Natural killer cell (primary cell): ENCODE results near the gene GRID1. TPM values are rescaled to one million over a fixed set of nuclear protein-coding genes. Genes with fewer than 3 reads are reported as not detected.

Experiments used
- ATAC-seq, 3 donors: fragments of 150-1000 bp in 2 of 3; fragments of 200-7000 bp in 1 of 3; cut with Tn5 transposase; 1 replicate in 1 of 3; 2 replicates in 2 of 3; pipeline ENCODE4 v1.10.0; 2021; ENCODE audit warnings: mild to moderate bottlenecking in 2 of 3, moderate library complexity in 2 of 3
- DNase-seq, 2 donors: peaks; one replicate each; pipeline versions ENCODE4 v3.0.0 to v3.0.0-alpha.2; 2013 to 2021; ENCODE audit warnings: mixed read lengths in 1 of 2
- H3K27ac ChIP-seq: one replicate; pipeline ENCODE4 v1.5.1; 2013; ENCODE audit warnings: mild to moderate bottlenecking, low read length
- H3K27me3 ChIP-seq: one replicate; pipeline ENCODE4 v1.6.1; 2013; ENCODE audit warnings: low read length; ENCODE audit not compliant: control insufficient read depth, insufficient read depth
- H3K36me3 ChIP-seq: one replicate; pipeline ENCODE4 v1.6.1; 2013; ENCODE audit warnings: low read length; ENCODE audit not compliant: control insufficient read depth, insufficient read depth
- H3K4me1 ChIP-seq: one replicate; pipeline ENCODE4 v1.6.1; 2013; ENCODE audit warnings: low read length; ENCODE audit not compliant: control insufficient read depth, insufficient read depth
- H3K4me3 ChIP-seq: one replicate; pipeline ENCODE4 v1.5.1; 2013; ENCODE audit warnings: low read length
- H3K9me3 ChIP-seq: one replicate; pipeline ENCODE4 v1.6.1; 2013; ENCODE audit warnings: low read length; ENCODE audit not compliant: control insufficient read depth, insufficient read depth
- H3K27ac Mint-ChIP-seq, 2 donors: one replicate each; pipeline ENCODE4 v1.8.0; 2022; ENCODE audit warnings: mild to moderate bottlenecking in 2 of 2, mixed read lengths in 2 of 2, moderate library complexity in 1 of 2
- H3K27me3 Mint-ChIP-seq, 2 donors: one replicate each; pipeline ENCODE4 v1.8.0; 2022; ENCODE audit warnings: low read depth in 2 of 2, mixed read lengths in 2 of 2
- H3K36me3 Mint-ChIP-seq: one replicate; pipeline ENCODE4 v1.8.0; 2022; ENCODE audit warnings: mixed read lengths
- H3K4me1 Mint-ChIP-seq, 2 donors: one replicate each; pipeline ENCODE4 v1.8.0; 2022; ENCODE audit warnings: mixed read lengths in 2 of 2
- H3K4me3 Mint-ChIP-seq: one replicate; pipeline ENCODE4 v1.8.0; 2022; ENCODE audit warnings: mild to moderate bottlenecking, moderate library complexity, mixed read lengths
- H3K9me3 Mint-ChIP-seq, 2 donors: one replicate each; pipeline ENCODE4 v1.8.0; 2022; ENCODE audit warnings: mixed read lengths in 2 of 2
- WGBS: methylation state at CpG from one replicate; pipeline ENCODE4 v1.1.7; 2013; ENCODE audit warnings: missing lambda C conversion rate; ENCODE audit not compliant: insufficient coverage; 5-methylcytosine and 5-hydroxymethylcytosine counted together
- intact Hi-C: fragments of 100-400 bp; cut with micrococcal nuclease; formaldehyde crosslinking; loops from one replicate; pipeline ENCODE4 v1.14.2; 2022
- total RNA-seq, 4 donors: library from RNA; stranded (reverse); fragments of 120-200 nt in 1 of 4; gene quantifications; one replicate each; pipeline versions ENCODE4 v1.2.3 to v1.2.4, GENCODE V29; 2013 to 2022
- TF ChIP-seq, protein P1 (sequence below): fragments of 200-600 bp; IDR thresholded peaks from one replicate; pipeline ENCODE4 v1.8.0; 2022; ENCODE audit warnings: antibody characterized with exemption

GRID1 gene
- total RNA-seq, 3 donors from 2014 or later (not counting 1 experiment from before 2014, with no cell fraction given): not detected

GRCh38 chr10:86289577-86289868 lies 77.1 kb downstream of the GRID1 start:
- Mint-ChIP-seq H3K4me3 (no peak overlapping the region), H3K27me3 (no peaks in the 10 kb centered on the region), H3K4me1 (no peaks in the 10 kb centered on the region), H3K9me3 (no peaks in the 10 kb centered on the region), H3K27ac (no peak overlapping the region), H3K36me3 (no peaks in the 10 kb centered on the region)
- H3K4me3 ChIP-seq: no peak overlapping the region
- no peak for ATAC-seq
- no peaks in the 10 kb centered on the region for H3K27me3 ChIP-seq
- no peak for DNase-seq
- TF ChIP-seq, protein P1, sequence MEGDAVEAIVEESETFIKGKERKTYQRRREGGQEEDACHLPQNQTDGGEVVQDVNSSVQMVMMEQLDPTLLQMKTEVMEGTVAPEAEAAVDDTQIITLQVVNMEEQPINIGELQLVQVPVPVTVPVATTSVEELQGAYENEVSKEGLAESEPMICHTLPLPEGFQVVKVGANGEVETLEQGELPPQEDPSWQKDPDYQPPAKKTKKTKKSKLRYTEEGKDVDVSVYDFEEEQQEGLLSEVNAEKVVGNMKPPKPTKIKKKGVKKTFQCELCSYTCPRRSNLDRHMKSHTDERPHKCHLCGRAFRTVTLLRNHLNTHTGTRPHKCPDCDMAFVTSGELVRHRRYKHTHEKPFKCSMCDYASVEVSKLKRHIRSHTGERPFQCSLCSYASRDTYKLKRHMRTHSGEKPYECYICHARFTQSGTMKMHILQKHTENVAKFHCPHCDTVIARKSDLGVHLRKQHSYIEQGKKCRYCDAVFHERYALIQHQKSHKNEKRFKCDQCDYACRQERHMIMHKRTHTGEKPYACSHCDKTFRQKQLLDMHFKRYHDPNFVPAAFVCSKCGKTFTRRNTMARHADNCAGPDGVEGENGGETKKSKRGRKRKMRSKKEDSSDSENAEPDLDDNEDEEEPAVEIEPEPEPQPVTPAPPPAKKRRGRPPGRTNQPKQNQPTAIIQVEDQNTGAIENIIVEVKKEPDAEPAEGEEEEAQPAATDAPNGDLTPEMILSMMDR: no peak
- H3K27ac ChIP-seq: no peak overlapping the region
- intact Hi-C loops: no loop called here
- no peaks in the 10 kb centered on the region for H3K9me3 ChIP-seq
- H3K36me3 ChIP-seq: no peaks in the 10 kb centered on the region
- 65% methylated on average over 2 of the region's 2 CpGs for WGBS
- H3K4me1 ChIP-seq: no peaks in the 10 kb centered on the region

DNA sequence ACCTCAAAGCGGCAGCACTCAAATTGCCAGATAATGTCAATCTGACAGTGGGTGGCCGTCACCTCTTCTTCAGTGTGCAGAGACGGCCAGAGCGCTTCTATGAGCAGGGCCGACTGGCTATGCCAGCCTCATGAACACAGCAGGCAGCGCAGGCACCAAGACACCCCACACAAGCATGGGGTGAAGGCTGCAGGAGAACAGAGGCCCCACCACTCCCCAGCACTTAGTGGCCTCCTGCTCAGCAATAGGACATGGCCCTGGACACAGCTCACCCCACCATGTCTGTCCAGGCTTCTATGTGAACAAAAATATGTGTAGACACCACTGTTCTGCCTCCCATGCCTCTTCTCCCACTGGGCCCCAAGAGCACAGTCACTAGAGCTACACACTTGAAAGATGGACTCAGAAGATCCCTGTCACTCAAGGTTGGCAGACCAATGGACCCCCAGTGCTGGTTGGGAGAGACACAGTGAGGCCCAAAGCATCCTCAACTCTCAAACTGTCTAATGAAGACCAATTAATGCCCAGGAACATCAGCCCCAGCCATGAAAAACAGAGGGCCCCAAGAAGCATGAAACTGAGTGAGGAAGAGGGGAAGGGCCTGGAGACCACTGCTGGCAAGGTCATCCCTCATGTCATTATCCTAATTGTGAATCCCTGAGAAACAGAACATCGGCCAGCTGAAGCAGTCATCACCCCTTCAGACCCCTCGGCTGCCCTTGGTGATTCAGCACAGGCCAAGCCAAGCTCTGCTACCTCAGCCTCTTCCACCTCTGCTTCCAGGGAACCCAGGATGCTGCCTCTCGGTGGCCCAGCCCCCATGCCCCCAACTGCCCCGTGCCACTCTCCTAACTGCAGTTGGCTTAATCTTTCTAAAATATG lies 77.7 kb downstream of the GRID1 start:
- H3K9me3 Mint-ChIP-seq: no peaks in the 10 kb centered on the region
- H3K4me3 Mint-ChIP-seq: no peak overlapping the region
- H3K27me3 ChIP-seq: no peaks in the 10 kb centered on the region
- WGBS: 90% methylated on average over 10 of the region's 10 CpGs
- no peaks in the 10 kb centered on the region for H3K9me3 ChIP-seq
- H3K27me3 Mint-ChIP-seq: no peaks in the 10 kb centered on the region
- TF ChIP-seq, protein P1: no peak
- no peaks in the 10 kb centered on the region for H3K36me3 ChIP-seq
- H3K36me3 Mint-ChIP-seq: no peaks in the 10 kb centered on the region
- ATAC-seq (no peak), DNase-seq (no peak)
- no peaks in the 10 kb centered on the region for H3K4me1 Mint-ChIP-seq
- no peaks in the 10 kb centered on the region for H3K4me1 ChIP-seq
- no peak overlapping the region for H3K27ac Mint-ChIP-seq
- no peak overlapping the region for H3K27ac ChIP-seq
- intact Hi-C loops: no loop called here
- H3K4me3 ChIP-seq: no peak overlapping the region

GRCh38 chr10:86287966-86288579 lies 78.5 kb downstream of the GRID1 start:
- intact Hi-C loops: no loop called here
- no peaks in the 10 kb centered on the region for H3K27me3 Mint-ChIP-seq
- no peak for DNase-seq
- H3K36me3 Mint-ChIP-seq: no peaks in the 10 kb centered on the region
- no peaks in the 10 kb centered on the region for H3K4me1 ChIP-seq
- H3K4me3 ChIP-seq: no peak overlapping the region
- H3K4me1 Mint-ChIP-seq: no peaks in the 10 kb centered on the region
- TF ChIP-seq, protein P1: no peak
- H3K9me3 ChIP-seq: no peaks in the 10 kb centered on the region
- H3K27ac Mint-ChIP-seq: no peak overlapping the region
- H3K9me3 Mint-ChIP-seq: no peaks in the 10 kb centered on the region
- no peak for ATAC-seq
- no peaks in the 10 kb centered on the region for H3K36me3 ChIP-seq
- H3K27ac ChIP-seq: no peak overlapping the region
- WGBS: 47% methylated on average over 6 of the region's 6 CpGs
- no peak overlapping the region for H3K4me3 Mint-ChIP-seq
- H3K27me3 ChIP-seq: no peaks in the 10 kb centered on the region
